HCT116 (cell line): Measurements from ENCODE around the gene DMXL1. TPM values are rescaled to one million over a fixed set of nuclear protein-coding genes. Genes with fewer than 3 reads are reported as not detected.
A peak's percentile ranks its signal among the peaks of the same experiment; 100 is the strongest.

Source experiments
- ATAC-seq: fragments of 200-7000 bp; cut with Tn5 transposase; 2 replicates; pipeline ENCODE4 v1.9.1; 2020; ENCODE audit warnings: mild to moderate bottlenecking, moderate library complexity
- BruUV-seq: library from RNA; stranded (reverse); fragments of 400-500 nt; replicated peaks from 2 replicates; lab custom pipeline; 2021; lab: Mats Ljungman, UMichigan
- CTCF ChIA-PET: fragments of 300-600 bp; sonication (Branson Sonifier 250); formaldehyde crosslinking; loops from one replicate; lab custom pipeline; 2021; ENCODE audit warnings: antibody characterized with exemption; lab: Charles Lee
- POLR2A ChIA-PET: fragments of 300-600, 350-600 bp; sonication (Branson Sonifier 250); formaldehyde crosslinking; loops from one replicate; lab custom pipeline; 2021; ENCODE audit warnings: antibody characterized with exemption; lab: Charles Lee
- RAD21 ChIA-PET, 2 experiments: fragments of 300-600 bp; sonication (Branson Sonifier 250); formaldehyde crosslinking; loops; one replicate each; lab custom pipeline; 2023; ENCODE audit warnings: low total read pairs in 2 of 2; ENCODE audit not compliant: uncharacterized antibody in 2 of 2, unreplicated experiment in 2 of 2, low non-redundant PET in 1 of 2; lab: Charles Lee
- DNase-seq: peaks from one replicate; pipeline ENCODE4 v3.0.0-alpha.2; 2010; ENCODE audit warnings: low read depth, low spot score
- H2AFZ ChIP-seq: fragments of 200-600 bp; shearing (Covaris generic), sonication (generic); 2 replicates; pipeline ENCODE4 v1.6.1; 2017; ENCODE audit warnings: low read depth, mixed run types, mixed read lengths, antibody characterized with exemption, low read length; ENCODE audit not compliant: poor library complexity, severe bottlenecking
- H3K27ac ChIP-seq: 2 replicates; pipeline ENCODE4 v1.5.1; 2012; ENCODE audit warnings: low read depth, low read length
- H3K27me3 ChIP-seq: fragments of 200-600 bp; sonication (generic); 2 replicates; pipeline ENCODE4 v1.6.1; 2016; ENCODE audit warnings: mixed run types, low read length, mixed read lengths; ENCODE audit not compliant: insufficient read depth
- H3K36me3 ChIP-seq, 2 experiments: fragments of 200-500 bp in 1 of 2; fragments of 200-600 bp in 1 of 2; sonication (Bioruptor generic) in 1 of 2; sonication (generic) in 1 of 2; 2 replicates each; pipeline versions ENCODE4 v1.5.1 to v1.6.1; 2014 to 2016; ENCODE audit warnings: low read length in 2 of 2, inconsistent platforms in 1 of 2, mixed read lengths in 1 of 2, mixed run types in 1 of 2; ENCODE audit not compliant: insufficient read depth in 2 of 2, control insufficient read depth in 1 of 2
- H3K4me1 ChIP-seq, 2 experiments: fragments of 200-600 bp in 1 of 2; sonication (generic) in 1 of 2; 2 replicates each; pipeline versions ENCODE4 v1.5.1 to v1.6.1; 2012 to 2017; ENCODE audit warnings: low read length in 2 of 2, inconsistent platforms in 1 of 2, mild to moderate bottlenecking in 1 of 2, mixed read lengths in 1 of 2, mixed run types in 1 of 2, moderate library complexity in 1 of 2; ENCODE audit not compliant: insufficient read depth in 2 of 2, control insufficient read depth in 1 of 2
- H3K4me2 ChIP-seq: fragments of 200-600 bp; sonication (generic); 2 replicates; pipeline ENCODE4 v1.6.1; 2017; ENCODE audit warnings: mixed run types, low read length, mixed read lengths
- H3K4me3 ChIP-seq, 2 experiments: fragments of 200-600 bp in 1 of 2; sonication (generic) in 1 of 2; replicated peaks in 1 of 2; 2 replicates each; pipeline ENCODE4 v1.5.1; 2011 to 2016; ENCODE audit warnings: low read length in 2 of 2, control low read depth in 1 of 2, low read depth in 1 of 2, mild to moderate bottlenecking in 1 of 2, mixed read lengths in 1 of 2, mixed run types in 1 of 2
- H3K79me2 ChIP-seq: fragments of 200-600 bp; sonication (generic); 2 replicates; pipeline ENCODE4 v1.6.1; 2017; ENCODE audit warnings: mild to moderate bottlenecking, mixed run types, low read length, moderate library complexity, mixed read lengths; ENCODE audit not compliant: insufficient read depth
- H3K9ac ChIP-seq: fragments of 200-600 bp; sonication (generic); 2 replicates; pipeline ENCODE4 v1.6.1; 2016; ENCODE audit warnings: low read length, mixed read lengths
- H3K9me2 ChIP-seq: fragments of 200-600 bp; sonication (generic), shearing (Covaris generic); 2 replicates; pipeline ENCODE4 v1.6.1; 2017; ENCODE audit warnings: mixed run types, mild to moderate bottlenecking, moderate library complexity; ENCODE audit not compliant: insufficient read depth
- H3K9me3 ChIP-seq, 2 experiments: fragments of 200-500 bp in 1 of 2; fragments of 200-600 bp in 1 of 2; sonication (Bioruptor generic) in 1 of 2; sonication (generic) in 1 of 2; 2 replicates each; pipeline ENCODE4 v1.6.1; 2014 to 2017; ENCODE audit warnings: low read length in 2 of 2, mixed read lengths in 2 of 2, inconsistent platforms in 1 of 2, low read depth in 1 of 2, mild to moderate bottlenecking in 1 of 2, mixed run types in 1 of 2, moderate library complexity in 1 of 2; ENCODE audit not compliant: control insufficient read depth in 1 of 2, insufficient read depth in 1 of 2
- H4K20me1 ChIP-seq: fragments of 200-600 bp; sonication (generic), shearing (Covaris generic); 2 replicates; pipeline ENCODE4 v1.6.1; 2017; ENCODE audit warnings: mixed run types, mild to moderate bottlenecking, moderate library complexity; ENCODE audit not compliant: insufficient read depth
- EGR1 ChIP-seq: IDR thresholded peaks from 2 replicates; pipeline ENCODE4 v1.6.1; 2012; ENCODE audit warnings: low read depth
- EZH2phosphoT487 ChIP-seq: fragments of 200-600 bp; IDR thresholded peaks from 2 replicates; pipeline ENCODE4 v1.6.1; 2018; ENCODE audit warnings: antibody characterized with exemption, borderline replicate concordance
- POLR2AphosphoS5 ChIP-seq: IDR thresholded peaks from 2 replicates; pipeline ENCODE4 v1.6.1; 2011; ENCODE audit warnings: mild to moderate bottlenecking, low read depth, low read length, moderate library complexity
- intact Hi-C: fragments of 100-400 bp; cut with micrococcal nuclease; formaldehyde crosslinking; loops from 2 replicates; pipeline ENCODE4 v1.10.0; 2022
- total RNA-seq: library from RNA; stranded (reverse); gene quantifications from one replicate; pipeline ENCODE4 v1.2.1, GENCODE V29; 2021; ENCODE audit not compliant: unreplicated experiment
- TF ChIP-seq, protein P1 (sequence below), 3 experiments: fragments of 200-600 bp in 1 of 3; sonication (generic) in 1 of 3; IDR thresholded peaks in 2 of 3; conservative IDR thresholded peaks in 1 of 3; 2 replicates each; pipeline ENCODE4 v1.5.1; 2012 to 2017; ENCODE audit warnings: low read depth in 2 of 3, low read length in 2 of 3, antibody characterized with exemption in 1 of 3, borderline replicate concordance in 1 of 3, control low read depth in 1 of 3, mild to moderate bottlenecking in 1 of 3, mixed read lengths in 1 of 3, mixed run types in 1 of 3, moderate library complexity in 1 of 3; ENCODE audit not compliant: insufficient read depth in 1 of 3
- TF ChIP-seq, protein P2 (sequence below): IDR thresholded peaks from 2 replicates; pipeline ENCODE4 v1.6.1; 2011; ENCODE audit warnings: mild to moderate bottlenecking, low read length, moderate library complexity; ENCODE audit not compliant: insufficient replicate concordance; ENCODE audit errors: extremely low read depth
- TF ChIP-seq, protein P3 (sequence below): IDR thresholded peaks from 2 replicates; pipeline ENCODE4 v1.6.1; 2012; ENCODE audit warnings: low read depth

DMXL1 gene
- total RNA-seq, 1 experiment from 2014 or later, result 21.1 TPM

DNA sequence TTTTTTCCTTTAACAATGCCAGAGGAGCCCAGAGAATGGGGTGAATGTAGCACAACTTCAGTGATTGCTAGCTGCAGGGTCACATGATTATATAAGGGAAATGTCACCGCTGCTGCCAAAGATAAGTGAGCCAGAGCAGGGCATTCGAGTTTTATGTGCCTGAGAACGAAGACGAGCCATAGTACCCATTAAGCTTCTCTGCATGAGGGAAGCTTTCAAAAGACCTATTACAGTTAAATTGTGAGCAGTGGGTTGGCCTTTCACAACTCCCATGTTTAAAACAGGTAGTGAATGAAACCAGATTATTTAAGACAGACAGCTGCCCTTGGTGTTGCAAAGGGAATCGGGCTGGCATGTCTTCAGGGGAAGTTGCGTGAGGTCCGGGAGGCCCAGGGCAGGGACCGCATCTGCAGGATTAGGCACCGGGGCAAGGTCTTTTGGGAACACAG, 202.5 kb downstream of the DMXL1 start:
- intact Hi-C loops, result no loop called here
- BruUV-seq, result no TSS peak
- H2AFZ ChIP-seq, result no peak overlapping the region
- H3K4me3 ChIP-seq, result no peak overlapping the region
- ChIA-PET CTCF (interaction anchor here (0.7 kb wide), 1 partner anchor 135 kb away, joined by 3 read pairs; no protein-coding TSS in a partner anchor), POLR2A (interaction anchor here (0.9 kb wide), 1 partner anchor 203 kb away, joined by 3 read pairs; the partner anchor contains the start of gene DMXL1)
- H3K9ac ChIP-seq, result no peak overlapping the region
- H3K27me3 ChIP-seq, result no peaks in the 10 kb centered on the region
- H3K36me3 ChIP-seq, result no peaks in the 10 kb centered on the region
- no peaks in the 10 kb centered on the region for H3K9me3 ChIP-seq
- TF ChIP-seq POLR2AphosphoS5, result no peak
- TF ChIP-seq, protein P1, sequence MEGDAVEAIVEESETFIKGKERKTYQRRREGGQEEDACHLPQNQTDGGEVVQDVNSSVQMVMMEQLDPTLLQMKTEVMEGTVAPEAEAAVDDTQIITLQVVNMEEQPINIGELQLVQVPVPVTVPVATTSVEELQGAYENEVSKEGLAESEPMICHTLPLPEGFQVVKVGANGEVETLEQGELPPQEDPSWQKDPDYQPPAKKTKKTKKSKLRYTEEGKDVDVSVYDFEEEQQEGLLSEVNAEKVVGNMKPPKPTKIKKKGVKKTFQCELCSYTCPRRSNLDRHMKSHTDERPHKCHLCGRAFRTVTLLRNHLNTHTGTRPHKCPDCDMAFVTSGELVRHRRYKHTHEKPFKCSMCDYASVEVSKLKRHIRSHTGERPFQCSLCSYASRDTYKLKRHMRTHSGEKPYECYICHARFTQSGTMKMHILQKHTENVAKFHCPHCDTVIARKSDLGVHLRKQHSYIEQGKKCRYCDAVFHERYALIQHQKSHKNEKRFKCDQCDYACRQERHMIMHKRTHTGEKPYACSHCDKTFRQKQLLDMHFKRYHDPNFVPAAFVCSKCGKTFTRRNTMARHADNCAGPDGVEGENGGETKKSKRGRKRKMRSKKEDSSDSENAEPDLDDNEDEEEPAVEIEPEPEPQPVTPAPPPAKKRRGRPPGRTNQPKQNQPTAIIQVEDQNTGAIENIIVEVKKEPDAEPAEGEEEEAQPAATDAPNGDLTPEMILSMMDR (IDR thresholded peaks at IDR 0.05 in 2 of 3, conservative IDR thresholded peaks at IDR 0.05 in 1 of 3; ENCODE audit: borderline replicate concordance in 1 of 3, insufficient read depth in 1 of 3, low read depth in 2 of 3, low read length in 2 of 3), result no peak
- no peak for TF ChIP-seq EZH2phosphoT487
- TF ChIP-seq, protein P2, sequence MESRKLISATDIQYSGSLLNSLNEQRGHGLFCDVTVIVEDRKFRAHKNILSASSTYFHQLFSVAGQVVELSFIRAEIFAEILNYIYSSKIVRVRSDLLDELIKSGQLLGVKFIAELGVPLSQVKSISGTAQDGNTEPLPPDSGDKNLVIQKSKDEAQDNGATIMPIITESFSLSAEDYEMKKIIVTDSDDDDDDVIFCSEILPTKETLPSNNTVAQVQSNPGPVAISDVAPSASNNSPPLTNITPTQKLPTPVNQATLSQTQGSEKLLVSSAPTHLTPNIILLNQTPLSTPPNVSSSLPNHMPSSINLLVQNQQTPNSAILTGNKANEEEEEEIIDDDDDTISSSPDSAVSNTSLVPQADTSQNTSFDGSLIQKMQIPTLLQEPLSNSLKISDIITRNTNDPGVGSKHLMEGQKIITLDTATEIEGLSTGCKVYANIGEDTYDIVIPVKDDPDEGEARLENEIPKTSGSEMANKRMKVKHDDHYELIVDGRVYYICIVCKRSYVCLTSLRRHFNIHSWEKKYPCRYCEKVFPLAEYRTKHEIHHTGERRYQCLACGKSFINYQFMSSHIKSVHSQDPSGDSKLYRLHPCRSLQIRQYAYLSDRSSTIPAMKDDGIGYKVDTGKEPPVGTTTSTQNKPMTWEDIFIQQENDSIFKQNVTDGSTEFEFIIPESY, result no peak
- no peak for TF ChIP-seq EGR1
- TF ChIP-seq, protein P3, sequence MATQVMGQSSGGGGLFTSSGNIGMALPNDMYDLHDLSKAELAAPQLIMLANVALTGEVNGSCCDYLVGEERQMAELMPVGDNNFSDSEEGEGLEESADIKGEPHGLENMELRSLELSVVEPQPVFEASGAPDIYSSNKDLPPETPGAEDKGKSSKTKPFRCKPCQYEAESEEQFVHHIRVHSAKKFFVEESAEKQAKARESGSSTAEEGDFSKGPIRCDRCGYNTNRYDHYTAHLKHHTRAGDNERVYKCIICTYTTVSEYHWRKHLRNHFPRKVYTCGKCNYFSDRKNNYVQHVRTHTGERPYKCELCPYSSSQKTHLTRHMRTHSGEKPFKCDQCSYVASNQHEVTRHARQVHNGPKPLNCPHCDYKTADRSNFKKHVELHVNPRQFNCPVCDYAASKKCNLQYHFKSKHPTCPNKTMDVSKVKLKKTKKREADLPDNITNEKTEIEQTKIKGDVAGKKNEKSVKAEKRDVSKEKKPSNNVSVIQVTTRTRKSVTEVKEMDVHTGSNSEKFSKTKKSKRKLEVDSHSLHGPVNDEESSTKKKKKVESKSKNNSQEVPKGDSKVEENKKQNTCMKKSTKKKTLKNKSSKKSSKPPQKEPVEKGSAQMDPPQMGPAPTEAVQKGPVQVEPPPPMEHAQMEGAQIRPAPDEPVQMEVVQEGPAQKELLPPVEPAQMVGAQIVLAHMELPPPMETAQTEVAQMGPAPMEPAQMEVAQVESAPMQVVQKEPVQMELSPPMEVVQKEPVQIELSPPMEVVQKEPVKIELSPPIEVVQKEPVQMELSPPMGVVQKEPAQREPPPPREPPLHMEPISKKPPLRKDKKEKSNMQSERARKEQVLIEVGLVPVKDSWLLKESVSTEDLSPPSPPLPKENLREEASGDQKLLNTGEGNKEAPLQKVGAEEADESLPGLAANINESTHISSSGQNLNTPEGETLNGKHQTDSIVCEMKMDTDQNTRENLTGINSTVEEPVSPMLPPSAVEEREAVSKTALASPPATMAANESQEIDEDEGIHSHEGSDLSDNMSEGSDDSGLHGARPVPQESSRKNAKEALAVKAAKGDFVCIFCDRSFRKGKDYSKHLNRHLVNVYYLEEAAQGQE, result no peak
- TF ChIP-seq, all 23 proteins: peak for 0
- Histone ChIP-seq H3K9me2 (no peaks in the 10 kb centered on the region), H4K20me1 (no peaks in the 10 kb centered on the region), H3K27ac (peak overlapping the region; percentile 53), H3K4me2 (peak overlapping the region; percentile 73), H3K4me1 (peaks cover 34 to 46% of the 10 kb centered on the region in 2 experiments), H3K79me2 (peaks cover 8% of the 10 kb centered on the region; the same call in 1 of the 2 replicates)
- RAD21 ChIA-PET, result no interaction called here
- no peak for DNase-seq
- no peak for ATAC-seq
